ENCODE measurements around the gene PDE4D. TPM values are rescaled to one million over a fixed set of nuclear protein-coding genes. Genes with fewer than 3 reads are reported as not detected.

Gene PDE4D
- total and polyA plus RNA-seq, 2 donors (not counting 3 experiments of a cell fraction or from before 2014, with no cell fraction given) = 34.5 to 51.2 TPM

DNA sequence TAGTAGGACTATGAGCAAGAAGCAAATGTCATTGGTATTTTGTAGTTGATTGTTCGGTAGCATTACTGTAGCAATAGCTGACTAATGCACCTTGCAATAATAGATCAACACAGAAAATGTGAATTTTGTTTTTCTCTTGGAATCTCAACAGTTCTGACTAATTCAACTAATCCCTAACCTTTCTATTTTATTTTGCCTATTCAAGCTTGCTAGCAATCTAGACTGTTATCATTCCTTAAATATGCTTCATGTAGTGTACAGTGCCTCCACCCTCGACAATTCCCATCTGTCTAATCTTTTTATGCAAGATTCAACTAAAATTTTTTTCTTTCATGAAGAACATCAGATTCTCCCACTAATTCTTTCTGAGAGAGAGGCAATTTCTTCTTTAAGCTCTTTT is 570.6 kb downstream of the PDE4D start:
- intact Hi-C loops (cut with micrococcal nuclease) = no loop called here
- Histone ChIP-seq H3K9me1 (replicated peaks; ENCODE audit: control insufficient read depth, extremely low read depth, insufficient read depth, low read length) (no peaks in the 10 kb centered on the region), H3K4me3 (replicated peaks in 1 of 3; ENCODE audit: insufficient read depth in 1 of 3, low read depth in 1 of 3, low read length in 3 of 3) (no peak overlapping the region), H3K9me3 (replicated peaks; ENCODE audit: control insufficient read depth, insufficient read depth, low read length) (no peaks in the 10 kb centered on the region), H3K9ac (replicated peaks; ENCODE audit: extremely low read depth, insufficient read depth, low read length) (no peak overlapping the region), H3K4me1 (ENCODE audit: control insufficient read depth, extremely low read depth, insufficient read depth, low read length) (no peaks in the 10 kb centered on the region), H3K36me3 (ENCODE audit: control insufficient read depth in 2 of 2, extremely low read depth in 1 of 2, insufficient read depth in 2 of 2, low read length in 2 of 2) (no peaks in the 10 kb centered on the region), H4K20me1 (replicated peaks; ENCODE audit: control insufficient read depth, extremely low read depth, insufficient read depth, low read length) (no peaks in the 10 kb centered on the region), H3K27ac (ENCODE audit: insufficient read depth, low read depth, low read length) (no peak overlapping the region), H3K4me2 (ENCODE audit: insufficient read depth, low read length) (no peak overlapping the region), H2AFZ (ENCODE audit: low read depth, low read length) (no peak overlapping the region), H3K27me3 (ENCODE audit: control insufficient read depth in 2 of 2, insufficient read depth in 2 of 2, low read length in 2 of 2) (peaks cover 3 to 6% of the 10 kb centered on the region in 2 experiments), H3K79me2 (ENCODE audit: control insufficient read depth, insufficient read depth, low read length) (no peaks in the 10 kb centered on the region)
- ChIA-PET POLR2A (no interaction called here), CTCF (no interaction called here)
- TF ChIP-seq GATA2 (IDR thresholded peaks at IDR 0.05; ENCODE audit: insufficient read depth, insufficient read length, low read depth, low read length) (no peak), FOS (IDR thresholded peaks at IDR 0.05; ENCODE audit: borderline replicate concordance, insufficient read depth, low read length) (no peak), MYC (IDR thresholded peaks at IDR 0.05; ENCODE audit: low read depth, low read length) (no peak), EZH2 (IDR thresholded peaks at IDR 0.05; ENCODE audit: borderline replicate concordance, low read depth, low read length, severe bottlenecking) (no peak), JUN (IDR thresholded peaks at IDR 0.05; ENCODE audit: borderline replicate concordance, insufficient read depth, insufficient read length, low read depth) (no peak), POLR2AphosphoS5 (IDR thresholded peaks at IDR 0.05; ENCODE audit: insufficient read depth, low read depth, low read length) (no peak), POLR2A (IDR thresholded peaks at IDR 0.05; ENCODE audit: low read depth, low read length) (no peak)
- TF ChIP-seq, protein P1, sequence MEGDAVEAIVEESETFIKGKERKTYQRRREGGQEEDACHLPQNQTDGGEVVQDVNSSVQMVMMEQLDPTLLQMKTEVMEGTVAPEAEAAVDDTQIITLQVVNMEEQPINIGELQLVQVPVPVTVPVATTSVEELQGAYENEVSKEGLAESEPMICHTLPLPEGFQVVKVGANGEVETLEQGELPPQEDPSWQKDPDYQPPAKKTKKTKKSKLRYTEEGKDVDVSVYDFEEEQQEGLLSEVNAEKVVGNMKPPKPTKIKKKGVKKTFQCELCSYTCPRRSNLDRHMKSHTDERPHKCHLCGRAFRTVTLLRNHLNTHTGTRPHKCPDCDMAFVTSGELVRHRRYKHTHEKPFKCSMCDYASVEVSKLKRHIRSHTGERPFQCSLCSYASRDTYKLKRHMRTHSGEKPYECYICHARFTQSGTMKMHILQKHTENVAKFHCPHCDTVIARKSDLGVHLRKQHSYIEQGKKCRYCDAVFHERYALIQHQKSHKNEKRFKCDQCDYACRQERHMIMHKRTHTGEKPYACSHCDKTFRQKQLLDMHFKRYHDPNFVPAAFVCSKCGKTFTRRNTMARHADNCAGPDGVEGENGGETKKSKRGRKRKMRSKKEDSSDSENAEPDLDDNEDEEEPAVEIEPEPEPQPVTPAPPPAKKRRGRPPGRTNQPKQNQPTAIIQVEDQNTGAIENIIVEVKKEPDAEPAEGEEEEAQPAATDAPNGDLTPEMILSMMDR (IDR thresholded peaks at IDR 0.05; ENCODE audit: extremely low read depth in 1 of 2, insufficient read depth in 1 of 2, low read depth in 1 of 2, low read length in 2 of 2) = no peak
- TF ChIP-seq, protein P2, sequence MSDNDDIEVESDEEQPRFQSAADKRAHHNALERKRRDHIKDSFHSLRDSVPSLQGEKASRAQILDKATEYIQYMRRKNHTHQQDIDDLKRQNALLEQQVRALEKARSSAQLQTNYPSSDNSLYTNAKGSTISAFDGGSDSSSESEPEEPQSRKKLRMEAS (IDR thresholded peaks at IDR 0.05; ENCODE audit: insufficient read depth, insufficient read length) = no peak
- dilution Hi-C loops (cut with MboI; ENCODE audit: extremely low pct_ligation_motif_present, low sequenced_read_pairs) = no loop called here
- FAIRE-seq (no peak), DNase-seq (ENCODE audit: low read depth, low spot score) (no peak)
- no TSS peak for BruUV-seq (replicated peaks)

Data from endothelial cell of umbilical vein (primary cell).